SH-SY5Y (cell line): Measurements from ENCODE around the gene SAMD9.

Experiments used
- GATA2 ChIP-seq: IDR thresholded peaks from 2 replicates; pipeline ENCODE4 v1.6.1; 2011; ENCODE audit warnings: mild to moderate bottlenecking, low read depth, low read length
- GATA3 ChIP-seq: IDR thresholded peaks from 2 replicates; pipeline ENCODE4 v1.6.1; 2011; ENCODE audit warnings: low read depth, mild to moderate bottlenecking, low read length, moderate library complexity

DNA sequence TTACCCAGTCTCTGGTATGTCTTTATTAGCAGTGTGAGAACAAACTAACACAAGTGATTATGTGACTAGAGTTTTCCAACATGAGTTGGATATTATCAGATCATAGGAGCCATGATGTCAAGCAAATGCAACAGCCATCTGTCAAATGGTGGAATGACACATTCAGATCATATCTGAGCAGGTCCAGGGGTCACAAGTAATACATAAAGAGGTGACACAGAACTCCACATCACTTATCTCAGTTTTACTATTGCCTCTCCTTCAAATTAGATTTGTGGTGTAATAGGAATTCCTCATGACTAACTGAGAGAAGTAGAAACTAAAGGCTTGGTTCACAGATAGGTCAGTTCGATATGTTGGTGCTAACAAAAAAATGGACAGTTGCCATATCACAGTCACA lies 42.6 kb upstream of the SAMD9 start:
- TF ChIP-seq GATA2 (no peak), GATA3 (no peak)
